GM18511 (cell line): Measurements from ENCODE around the gene FOXP1.

Experiments
- ATAC-seq: cut with Tn5 transposase; IDR thresholded peaks from one replicate; pipeline ENCODE4 v1.9.1; 2021; ENCODE audit warnings: mild to moderate bottlenecking, moderate library complexity; ENCODE audit not compliant: unreplicated experiment

FOXP1 gene

GRCh38 chr3:71406972-71407810, 176.3 kb downstream of the FOXP1 start:
- ATAC-seq, result no peak

GRCh38 chr3:71402911-71403310, 180.6 kb downstream of the FOXP1 start:
- ATAC-seq, result no peak

GRCh38 chr3:71402280-71402679, 181.2 kb downstream of the FOXP1 start:
- no peak for ATAC-seq

- no peak for ATAC-seq
Measured at GRCh38 chr3:71401695-71402231, 181.8 kb downstream of the FOXP1 start.

- ATAC-seq, result no peak
Measured at GRCh38 chr3:71400986-71401451, 182.5 kb downstream of the FOXP1 start.

GRCh38 chr3:71399478-71399877, 184.1 kb downstream of the FOXP1 start:
- no peak for ATAC-seq

- peak; percentile 47 for ATAC-seq
Measured at GRCh38 chr3:71398157-71398836, 185.2 kb downstream of the FOXP1 start.

- no peak for ATAC-seq
Measured at GRCh38 chr3:71397726-71398125, 185.8 kb downstream of the FOXP1 start.

GRCh38 chr3:71397046-71397445, 186.5 kb downstream of the FOXP1 start:
- ATAC-seq, result no peak

- no peak for ATAC-seq
Measured at GRCh38 chr3:71395927-71396695, 187.4 kb downstream of the FOXP1 start.

GRCh38 chr3:71395470-71395869, 188.1 kb downstream of the FOXP1 start:
- ATAC-seq, result no peak

- ATAC-seq, result no peak
Measured at GRCh38 chr3:71393745-71394144, 189.8 kb downstream of the FOXP1 start.

GRCh38 chr3:71393093-71393492, 190.4 kb downstream of the FOXP1 start:
- ATAC-seq, result peak; percentile 64

GRCh38 chr3:71392251-71392650, 191.3 kb downstream of the FOXP1 start:
- peak; percentile 87 for ATAC-seq

- ATAC-seq, result no peak
Measured at GRCh38 chr3:71391361-71391760, 192.2 kb downstream of the FOXP1 start.

GRCh38 chr3:71389911-71390573, 193.5 kb downstream of the FOXP1 start:
- ATAC-seq, result no peak

- no peak for ATAC-seq
Measured at GRCh38 chr3:71389191-71389590, 194.3 kb downstream of the FOXP1 start.

GRCh38 chr3:71388535-71389120, 194.9 kb downstream of the FOXP1 start:
- ATAC-seq, result no peak

- no peak for ATAC-seq
Measured at GRCh38 chr3:71387586-71387985, 195.9 kb downstream of the FOXP1 start.
